Anterior cingulate cortex (tissue), 58 donors: ENCODE data around the gene CNOT6.

Experiments
- DNase-seq, 58 donors: peaks; one replicate each; lab custom pipeline; 2025; lab: John Stamatoyannopoulos, UW

Gene CNOT6

GRCh38 chr5:180598797-180599589 is 104.8 kb downstream of the CNOT6 start:
- no peak for DNase-seq

- no peak for DNase-seq
Measured at GRCh38 chr5:180599590-180599914, 105.4 kb downstream of the CNOT6 start.

GRCh38 chr5:180599981-180600553 is 105.9 kb downstream of the CNOT6 start:
- no peak for DNase-seq

- DNase-seq, result no peak
Measured at GRCh38 chr5:180600554-180601041, 106.4 kb downstream of the CNOT6 start.

GRCh38 chr5:180601591-180602480 is 107.7 kb downstream of the CNOT6 start:
- no peak for DNase-seq

- no peak for DNase-seq
Measured at GRCh38 chr5:180602481-180603075, 108.4 kb downstream of the CNOT6 start.

GRCh38 chr5:180603076-180603594 is 109.0 kb downstream of the CNOT6 start:
- no peak for DNase-seq

GRCh38 chr5:180604271-180604670 is 110.1 kb downstream of the CNOT6 start:
- DNase-seq, result no peak

GRCh38 chr5:180605554-180606214 is 111.5 kb downstream of the CNOT6 start:
- peak in 9 of 58 donors; percentile 5 to 37 (median 10) for DNase-seq

GRCh38 chr5:180606215-180606785 is 112.1 kb downstream of the CNOT6 start:
- DNase-seq, result no peak

GRCh38 chr5:180607861-180608571 is 113.8 kb downstream of the CNOT6 start:
- DNase-seq, result no peak

- DNase-seq, result no peak
Measured at GRCh38 chr5:180608572-180609310, 114.6 kb downstream of the CNOT6 start.

- DNase-seq, result no peak
Measured at GRCh38 chr5:180609386-180609785, 115.2 kb downstream of the CNOT6 start.

GRCh38 chr5:180609817-180610550 is 115.8 kb downstream of the CNOT6 start:
- DNase-seq, result no peak

- no peak for DNase-seq
Measured at GRCh38 chr5:180611140-180611850, 117.1 kb downstream of the CNOT6 start.

- no peak for DNase-seq
Measured at GRCh38 chr5:180612683-180613082, 118.5 kb downstream of the CNOT6 start.
